ENCODE measurements around the gene IRF2.
"Not testable (repeated sequence)": the region's sequence is repeated elsewhere in the genome, so short reads cannot be mapped to it uniquely, and the experiment has no call there.

IRF2 gene

GRCh38 chr4:184389978-184390900, 84.1 kb downstream of the IRF2 start:
- no peak for DNase-seq (ENCODE audit: low read depth in 2 of 2)

GRCh38 chr4:184388106-184388505, 86.2 kb downstream of the IRF2 start:
- DNase-seq (ENCODE audit: low read depth in 2 of 2), result no peak

- no peak for DNase-seq (ENCODE audit: low read depth in 2 of 2)
These were observed 87.0 kb downstream of the IRF2 start for GRCh38 chr4:184387351-184387750.

- DNase-seq (ENCODE audit: low read depth in 2 of 2), result no peak
These were observed 88.0 kb downstream of the IRF2 start for GRCh38 chr4:184386271-184386781.

- DNase-seq (ENCODE audit: low read depth in 2 of 2), result no peak
These were observed 88.6 kb downstream of the IRF2 start for GRCh38 chr4:184385705-184386141.

- no peak for DNase-seq (ENCODE audit: low read depth in 2 of 2)
These were observed 89.4 kb downstream of the IRF2 start for GRCh38 chr4:184384810-184385557.

- DNase-seq (ENCODE audit: low read depth in 2 of 2), result no peak
These were observed 90.1 kb downstream of the IRF2 start for GRCh38 chr4:184384056-184384809.

GRCh38 chr4:184383497-184384055, 90.8 kb downstream of the IRF2 start:
- no peak for DNase-seq (ENCODE audit: low read depth in 2 of 2)

GRCh38 chr4:184382189-184382846, 92.0 kb downstream of the IRF2 start:
- no peak for DNase-seq (ENCODE audit: low read depth in 2 of 2)

GRCh38 chr4:184380707-184381106, 93.6 kb downstream of the IRF2 start:
- no peak for DNase-seq (ENCODE audit: low read depth in 2 of 2)

GRCh38 chr4:184380214-184380613, 94.1 kb downstream of the IRF2 start:
- DNase-seq (ENCODE audit: low read depth in 2 of 2), result not testable (repeated sequence)

GRCh38 chr4:184376923-184377322, 97.4 kb downstream of the IRF2 start:
- DNase-seq (ENCODE audit: low read depth in 2 of 2), result no peak

GRCh38 chr4:184376126-184376838, 98.1 kb downstream of the IRF2 start:
- no peak for DNase-seq (ENCODE audit: low read depth in 2 of 2)

- DNase-seq (ENCODE audit: low read depth in 2 of 2), result not testable (repeated sequence)
These were observed 98.7 kb downstream of the IRF2 start for GRCh38 chr4:184375623-184376022.

GRCh38 chr4:184375027-184375426, 99.3 kb downstream of the IRF2 start:
- DNase-seq (ENCODE audit: low read depth in 2 of 2), result no peak

GRCh38 chr4:184373886-184374405, 100.4 kb downstream of the IRF2 start:
- DNase-seq (ENCODE audit: low read depth in 2 of 2), result no peak

GRCh38 chr4:184371390-184371787, 103.0 kb downstream of the IRF2 start:
- no peak for DNase-seq (ENCODE audit: low read depth in 2 of 2)

- DNase-seq (ENCODE audit: low read depth in 2 of 2), result no peak
These were observed 103.5 kb downstream of the IRF2 start for GRCh38 chr4:184370711-184371389.

GRCh38 chr4:184369871-184370270, 104.5 kb downstream of the IRF2 start:
- no peak for DNase-seq (ENCODE audit: low read depth in 2 of 2)

All from stimulated activated CD4-positive, alpha-beta T cell treated with anti-CD3 and anti-CD28 coated beads, Interleukin-12 subunit alpha, Interleukin-12 subunit beta, amount 100 ng/mL, for 24 hours (primary cell).